GM18517 (cell line): ENCODE measurements around the gene POLR3E.
"Not testable (repeated sequence)": the region's sequence is repeated elsewhere in the genome, so short reads cannot be mapped to it uniquely, and the experiment has no call there.

ENCODE experiments used
- ATAC-seq: cut with Tn5 transposase; IDR thresholded peaks from one replicate; pipeline ENCODE4 v1.9.1; 2021; ENCODE audit warnings: mild to moderate bottlenecking, moderate library complexity; ENCODE audit not compliant: unreplicated experiment

POLR3E gene

DNA sequence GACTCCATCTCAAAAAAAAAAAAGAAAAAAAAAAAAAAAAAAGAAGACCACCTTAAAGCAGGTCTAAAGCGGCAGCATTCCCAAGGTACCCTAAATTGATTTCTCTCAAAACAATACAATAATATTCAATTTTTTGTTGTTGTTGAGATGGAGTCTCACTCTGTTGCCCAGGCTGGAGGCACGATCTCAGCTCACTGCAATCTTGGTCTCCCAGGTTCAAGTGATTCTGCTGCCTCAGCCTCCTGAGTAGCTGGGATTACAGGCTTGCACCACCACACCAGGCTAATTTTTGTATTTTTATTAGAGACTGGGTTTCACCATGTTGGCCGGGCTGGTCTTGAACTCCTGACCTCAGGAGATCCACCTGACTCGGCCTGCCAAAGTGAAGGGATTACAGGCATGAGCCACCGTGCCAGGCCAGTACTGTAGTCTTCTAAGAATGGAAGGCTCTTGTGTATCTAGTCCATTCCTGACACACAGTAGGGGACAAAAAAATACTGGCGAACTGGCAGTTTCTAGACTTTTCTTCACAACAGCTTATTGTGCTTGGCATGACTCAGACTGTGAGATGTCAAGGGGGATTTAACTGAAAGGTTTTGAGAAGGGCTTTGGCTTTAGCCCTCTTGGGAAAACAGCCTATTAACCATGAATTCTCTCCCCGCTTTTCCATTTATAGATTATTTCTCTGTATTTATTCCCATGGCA lies 59.9 kb downstream of the POLR3E start:
- ATAC-seq: peak; percentile 30

DNA sequence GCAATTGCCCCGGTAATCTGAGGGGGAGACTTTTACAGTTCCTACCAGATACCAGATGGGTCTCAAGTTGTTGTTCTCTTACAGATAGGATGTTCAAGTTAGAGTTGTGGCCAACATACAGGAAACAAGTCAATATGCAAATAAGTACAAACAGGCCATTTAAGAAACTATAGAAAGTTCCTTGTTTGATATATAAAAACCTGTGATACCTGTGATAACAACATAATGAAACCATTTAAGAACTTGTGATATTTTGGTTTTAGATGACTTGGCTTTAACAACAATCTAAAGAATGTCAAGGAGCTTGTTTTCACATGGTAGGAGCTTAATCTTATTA lies 60.4 kb downstream of the POLR3E start:
- peak; percentile 56 for ATAC-seq

DNA sequence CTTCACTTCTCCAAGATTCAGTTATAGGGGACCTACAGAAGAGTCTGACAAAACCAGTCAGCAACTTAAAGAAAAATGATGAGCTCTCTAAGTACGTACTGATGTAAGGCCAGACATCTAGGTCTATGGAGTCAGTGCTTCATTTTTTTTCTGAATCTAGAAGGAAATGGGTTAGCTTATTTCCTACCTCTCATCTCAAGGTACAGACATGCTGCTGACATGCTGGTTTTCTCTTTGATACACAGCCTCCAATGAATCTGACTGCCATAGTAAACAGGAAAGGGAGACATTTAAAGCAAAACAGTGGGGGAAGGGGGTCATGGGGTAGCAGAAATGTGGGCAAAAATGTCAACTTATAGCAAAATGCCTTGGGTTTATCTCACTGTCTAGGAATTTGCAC lies 60.8 kb downstream of the POLR3E start:
- peak; percentile 22 for ATAC-seq

DNA sequence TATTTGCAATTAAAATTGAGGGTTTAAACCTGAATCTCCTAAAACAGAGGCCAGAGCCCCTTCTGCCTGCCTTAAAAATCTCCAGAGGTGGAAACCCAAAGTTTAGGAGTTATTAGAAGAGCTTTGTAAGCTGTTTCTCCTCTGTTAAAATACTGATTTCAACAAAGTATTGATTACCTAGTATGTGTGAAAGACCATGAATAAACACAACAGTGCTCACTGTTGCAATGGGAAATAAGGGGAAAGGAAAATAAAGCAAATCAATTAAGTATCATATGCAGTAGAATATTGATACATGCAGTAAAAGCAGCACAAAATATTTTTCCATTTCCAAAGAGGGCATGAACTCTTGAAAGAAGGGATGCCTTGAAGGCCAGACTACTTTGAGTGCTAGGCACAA lies 62.5 kb downstream of the POLR3E start:
- ATAC-seq: no peak

DNA sequence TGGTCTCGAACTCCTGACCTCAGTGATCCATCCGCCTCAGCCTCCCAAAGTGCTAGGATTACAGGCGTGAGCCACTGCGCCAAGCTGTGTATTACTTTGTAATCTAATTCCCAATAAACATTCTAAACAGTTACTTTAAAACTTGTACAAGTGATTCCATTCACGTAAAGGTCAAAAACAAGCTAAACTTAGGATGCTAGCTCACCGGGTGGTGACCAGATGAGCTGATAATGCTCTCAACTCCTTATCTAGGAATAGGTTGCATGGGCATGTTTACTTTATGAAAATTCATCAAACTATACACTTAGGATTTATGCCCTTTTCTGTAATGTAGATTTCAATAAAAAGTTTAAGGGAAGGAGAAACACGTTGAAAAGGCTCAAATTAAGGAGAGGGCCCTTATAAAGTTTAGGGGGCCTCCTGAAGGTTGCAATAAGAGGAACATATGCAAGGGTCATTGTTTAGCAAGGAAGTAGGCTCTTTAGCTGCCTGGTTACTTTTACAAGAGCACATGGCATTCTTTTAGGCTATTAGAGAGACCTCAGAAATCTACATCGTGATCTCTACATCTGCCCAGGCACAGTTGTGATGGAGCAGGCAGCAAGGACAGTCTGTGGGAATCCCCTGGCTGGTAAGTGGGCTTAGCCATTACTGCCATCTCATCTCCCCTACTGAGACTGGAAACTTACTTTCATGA lies 63.9 kb downstream of the POLR3E start:
- no peak for ATAC-seq

DNA sequence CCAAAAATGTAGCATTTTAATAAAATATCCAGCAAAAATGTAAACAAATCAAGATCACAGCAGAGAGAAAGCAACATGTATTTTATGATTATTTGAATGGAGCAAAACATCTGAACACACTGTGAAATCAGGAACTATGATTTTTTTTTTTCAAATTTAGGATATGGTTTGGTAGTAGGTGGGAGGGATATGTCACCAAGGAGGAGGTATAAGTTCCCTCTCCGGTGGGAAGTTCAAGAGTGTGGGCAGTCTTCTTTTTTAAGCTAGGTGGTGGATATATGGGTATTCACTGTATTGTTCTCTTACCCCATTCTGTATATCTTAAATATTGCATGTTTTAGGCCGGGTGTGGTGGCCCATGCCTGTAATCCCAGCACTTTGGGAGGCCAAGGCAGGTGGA lies 67.0 kb downstream of the POLR3E start:
- no peak for ATAC-seq

DNA sequence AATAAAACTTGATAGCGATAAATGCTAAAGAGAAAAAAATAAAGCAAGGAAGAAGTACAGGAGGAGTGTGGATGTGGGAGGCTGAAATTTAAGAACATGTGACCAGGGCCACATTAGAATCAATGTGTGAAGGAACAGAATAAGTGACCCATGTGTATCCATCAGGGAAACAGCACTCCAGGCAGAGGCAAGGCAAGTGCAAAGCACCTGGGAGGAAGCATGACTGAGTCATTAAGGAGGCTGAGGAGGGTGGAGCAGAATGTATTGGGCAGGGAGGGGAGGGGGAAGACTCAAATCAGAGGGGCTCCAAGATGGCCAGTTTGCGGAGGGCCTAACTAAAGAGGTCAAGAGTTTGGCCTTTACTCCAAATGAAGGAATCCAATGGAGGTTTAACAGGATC lies 69.2 kb downstream of the POLR3E start:
- ATAC-seq: no peak

DNA sequence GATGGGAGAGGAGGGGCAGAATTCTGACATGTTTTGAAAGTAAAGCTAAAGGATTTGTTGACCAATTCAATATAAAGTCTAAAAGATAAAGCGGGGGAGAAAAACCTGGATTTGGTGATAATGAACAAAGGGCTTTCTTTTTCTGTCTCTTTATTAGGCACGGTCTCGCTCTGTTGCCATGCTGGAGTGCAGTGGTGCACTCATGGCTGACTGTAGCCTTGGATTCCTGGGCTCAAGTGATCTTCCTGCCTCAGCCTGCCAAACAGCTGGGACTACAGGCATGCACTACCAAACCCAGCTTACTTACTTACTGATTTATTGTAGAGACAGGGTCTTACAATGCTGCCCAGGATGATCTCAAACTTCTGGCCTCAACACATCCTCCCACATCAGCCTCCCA lies 69.7 kb downstream of the POLR3E start:
- no peak for ATAC-seq

DNA sequence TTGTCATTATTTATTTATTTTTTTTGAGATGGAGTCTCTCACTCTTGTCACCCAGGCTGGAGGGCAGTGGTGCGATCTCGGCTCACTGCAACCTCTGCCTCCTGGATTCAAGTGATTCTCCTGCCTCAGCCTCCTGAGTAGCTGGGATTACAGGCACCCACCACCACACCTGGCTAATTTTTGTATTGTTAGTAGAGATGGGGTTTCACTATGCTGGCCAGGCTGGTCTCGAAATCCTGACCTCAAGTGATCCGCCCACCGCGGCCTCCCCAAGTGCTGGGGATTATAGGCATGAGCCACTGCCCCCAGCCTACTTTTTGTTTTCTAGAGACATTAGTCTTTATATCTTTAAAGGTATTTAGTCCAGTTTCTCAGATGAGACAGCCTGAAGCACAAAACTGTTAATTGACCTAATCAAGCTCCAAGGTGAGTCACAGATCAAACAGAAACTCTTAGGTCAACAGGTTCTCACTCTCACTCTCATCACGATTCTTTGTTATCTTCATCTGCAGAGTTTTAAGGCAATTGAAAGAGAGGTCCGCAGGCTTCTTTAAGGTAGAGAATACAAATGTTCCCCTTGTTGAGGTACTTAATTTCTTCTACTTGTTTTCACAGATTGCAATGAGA lies 71.1 kb downstream of the POLR3E start:
- not testable (repeated sequence) for ATAC-seq

DNA sequence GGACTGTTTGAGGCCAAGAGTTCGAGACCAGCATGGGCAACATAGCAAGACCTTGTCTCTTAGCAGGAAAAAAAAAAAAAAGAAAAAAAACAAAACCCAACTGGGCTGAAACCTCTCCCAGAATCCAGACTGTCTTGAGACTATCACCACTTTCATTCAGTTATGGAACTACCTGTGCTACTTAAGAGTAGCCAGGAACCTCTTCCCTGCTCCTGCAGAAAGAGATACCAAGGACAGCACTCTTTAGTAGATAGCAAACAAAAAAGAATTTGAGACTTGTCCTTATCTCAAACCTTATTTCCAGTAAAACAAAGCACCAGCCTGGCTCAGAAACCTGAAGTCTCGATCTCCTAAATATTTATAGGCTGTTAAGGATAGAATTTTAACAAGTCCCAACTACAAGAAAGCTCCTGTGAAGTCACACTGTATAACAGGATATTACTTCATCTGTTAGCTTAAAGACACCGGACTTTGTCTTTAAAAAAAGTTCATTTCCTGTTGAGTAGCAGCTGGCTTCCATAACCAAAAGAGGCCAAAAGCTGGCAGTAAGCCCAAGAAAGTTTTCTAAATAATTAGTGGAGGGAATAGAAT lies 72.1 kb downstream of the POLR3E start:
- no peak for ATAC-seq

DNA sequence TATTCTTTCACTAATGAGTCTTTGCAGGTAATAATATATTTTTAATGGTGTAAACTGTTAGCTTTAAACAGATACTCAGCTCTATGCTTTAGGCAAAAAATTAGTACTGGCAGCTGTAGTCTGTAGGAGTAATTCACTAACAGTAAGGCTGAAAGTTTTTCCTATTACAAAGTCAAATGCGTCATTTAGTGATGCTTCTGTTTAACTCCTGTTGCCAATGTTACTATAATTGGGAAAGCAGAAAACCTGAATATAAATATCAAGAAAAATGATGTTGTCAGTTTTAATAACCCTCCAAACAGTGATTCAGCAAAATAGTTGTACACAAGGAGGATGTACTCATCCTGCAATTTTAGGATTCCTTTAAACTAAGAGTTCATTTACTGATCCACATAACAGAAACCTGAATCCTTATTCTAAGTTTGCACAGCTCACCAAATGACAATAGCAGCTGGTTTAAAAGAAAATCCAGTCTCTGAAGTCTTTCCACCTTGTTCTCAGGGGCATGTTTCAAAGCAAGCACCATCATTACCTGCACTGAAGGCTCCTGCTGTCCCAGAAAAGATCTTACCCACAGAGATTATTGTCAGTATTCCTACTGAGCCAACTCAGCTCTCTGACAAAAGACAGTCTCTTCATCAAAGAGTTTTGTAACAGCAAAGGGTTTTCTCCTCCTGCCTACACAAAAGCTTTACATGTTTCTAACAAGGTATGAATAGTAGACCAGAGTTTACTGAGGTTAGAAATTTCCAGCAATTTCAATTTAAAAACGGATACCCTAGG lies 73.0 kb downstream of the POLR3E start:
- no peak for ATAC-seq

DNA sequence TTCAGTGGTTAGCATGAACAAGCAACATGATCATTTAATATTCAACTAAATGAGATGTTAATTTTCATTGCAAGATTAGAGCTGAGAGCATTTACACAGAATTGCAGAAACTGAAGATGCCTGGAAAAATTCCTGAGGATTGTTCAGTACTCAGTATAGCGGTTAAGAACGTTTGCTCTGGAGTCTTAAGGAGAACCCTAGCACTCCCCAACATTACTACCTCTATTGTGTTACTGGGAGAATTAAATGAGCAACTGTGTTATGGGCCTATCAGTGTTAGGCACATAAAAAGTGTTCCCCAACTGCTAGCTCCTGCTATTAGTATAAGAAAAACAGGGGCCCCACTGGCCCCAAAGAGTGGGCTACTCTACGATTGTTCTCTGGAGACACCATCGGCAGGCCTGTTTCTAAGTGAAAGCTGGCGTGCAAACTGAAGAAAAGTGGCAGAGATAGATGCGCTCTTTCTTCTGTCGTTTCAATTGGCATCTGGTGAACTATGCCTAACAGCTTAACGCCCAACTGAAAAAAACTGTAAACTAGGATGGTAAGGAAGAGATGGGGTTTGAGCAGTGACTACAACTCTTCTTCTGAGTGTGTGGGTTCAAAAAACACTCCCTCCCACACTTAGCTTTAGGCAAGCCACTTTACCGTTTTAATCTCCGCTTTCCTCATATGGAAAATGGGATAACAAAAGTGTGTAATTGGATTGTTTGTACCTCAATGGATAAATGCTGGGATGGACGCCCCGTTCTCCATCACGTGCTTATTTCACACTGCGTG lies 75.9 kb downstream of the POLR3E start:
- ATAC-seq: no peak

DNA sequence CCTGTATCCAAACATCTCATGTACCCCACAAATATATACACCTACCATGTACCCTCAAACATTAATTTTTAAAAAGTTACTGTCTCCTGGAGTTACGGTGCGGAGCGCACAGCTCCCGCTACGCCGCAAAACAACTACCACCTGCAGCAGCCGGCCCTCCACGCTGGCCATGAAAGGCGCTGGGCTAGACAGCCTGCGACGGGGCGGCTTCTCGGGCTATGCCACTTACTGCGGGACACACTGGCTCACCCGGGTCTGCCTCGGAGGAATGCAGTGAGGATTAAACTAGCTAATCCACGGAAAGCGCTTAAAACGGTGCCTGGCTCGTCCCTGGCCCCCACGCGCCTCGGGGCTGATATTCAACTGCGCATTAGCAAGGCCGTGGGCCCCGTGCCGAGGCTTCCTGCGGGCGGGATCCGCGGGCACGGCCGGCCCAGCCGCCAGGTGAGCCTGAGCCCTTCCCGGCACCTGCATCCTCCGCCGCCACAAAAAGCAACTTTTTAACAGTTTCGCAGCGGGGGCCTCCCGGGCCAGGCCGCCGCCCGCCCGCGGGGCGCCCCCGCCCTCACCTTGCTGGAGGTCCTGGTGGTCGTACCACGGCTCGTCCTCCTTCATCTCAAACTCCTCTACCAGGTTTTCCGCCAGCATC lies 76.6 kb downstream of the POLR3E start:
- peak; percentile 6 for ATAC-seq

DNA sequence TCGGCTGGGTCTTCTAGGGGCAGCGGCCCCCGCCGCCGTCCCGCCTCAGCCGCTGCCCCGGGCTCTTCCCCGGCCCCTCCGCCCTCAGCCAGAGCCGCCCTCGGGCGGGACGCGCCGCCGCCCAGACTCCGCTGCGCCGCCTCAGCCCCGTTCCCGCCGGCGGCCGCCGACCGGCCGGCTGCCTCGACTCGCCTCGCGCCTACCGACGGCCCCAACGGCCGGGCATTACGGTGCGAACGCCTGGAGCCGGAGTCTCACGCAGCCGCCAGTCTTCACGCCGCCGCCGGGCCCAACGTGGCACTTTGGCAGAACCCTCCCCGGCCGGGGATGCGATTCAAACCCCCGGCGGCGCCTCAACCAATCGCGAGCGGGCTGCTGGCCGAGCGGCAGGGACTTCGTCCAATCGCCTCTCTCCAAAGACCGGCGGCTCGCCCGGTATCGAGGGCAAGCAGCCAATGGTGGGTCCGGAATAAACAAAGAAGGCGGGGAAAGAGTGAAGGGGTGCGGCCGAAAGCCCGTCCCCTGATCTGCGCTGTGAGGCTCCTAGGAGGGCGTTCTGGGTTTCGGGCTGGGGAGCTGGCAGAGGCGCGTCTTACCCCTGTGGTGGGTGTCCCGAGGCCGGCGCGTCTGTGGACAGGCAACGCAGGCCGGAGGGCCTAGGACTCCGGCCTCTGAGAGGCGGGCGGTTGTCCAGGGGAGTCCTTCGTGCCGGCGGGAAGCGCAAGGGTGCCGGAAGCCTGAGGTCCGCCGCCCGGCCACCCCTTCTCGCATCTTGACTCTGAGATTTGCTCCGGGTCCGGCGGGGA lies 77.3 kb downstream of the POLR3E start, which contains the start of gene CDR2:
CDR2 (minus strand) TSS at position 309 of the 806 bp plus-strand sequence. CDS start 310 bp downstream, outside the sequence.
- ATAC-seq: peak; percentile 91

DNA sequence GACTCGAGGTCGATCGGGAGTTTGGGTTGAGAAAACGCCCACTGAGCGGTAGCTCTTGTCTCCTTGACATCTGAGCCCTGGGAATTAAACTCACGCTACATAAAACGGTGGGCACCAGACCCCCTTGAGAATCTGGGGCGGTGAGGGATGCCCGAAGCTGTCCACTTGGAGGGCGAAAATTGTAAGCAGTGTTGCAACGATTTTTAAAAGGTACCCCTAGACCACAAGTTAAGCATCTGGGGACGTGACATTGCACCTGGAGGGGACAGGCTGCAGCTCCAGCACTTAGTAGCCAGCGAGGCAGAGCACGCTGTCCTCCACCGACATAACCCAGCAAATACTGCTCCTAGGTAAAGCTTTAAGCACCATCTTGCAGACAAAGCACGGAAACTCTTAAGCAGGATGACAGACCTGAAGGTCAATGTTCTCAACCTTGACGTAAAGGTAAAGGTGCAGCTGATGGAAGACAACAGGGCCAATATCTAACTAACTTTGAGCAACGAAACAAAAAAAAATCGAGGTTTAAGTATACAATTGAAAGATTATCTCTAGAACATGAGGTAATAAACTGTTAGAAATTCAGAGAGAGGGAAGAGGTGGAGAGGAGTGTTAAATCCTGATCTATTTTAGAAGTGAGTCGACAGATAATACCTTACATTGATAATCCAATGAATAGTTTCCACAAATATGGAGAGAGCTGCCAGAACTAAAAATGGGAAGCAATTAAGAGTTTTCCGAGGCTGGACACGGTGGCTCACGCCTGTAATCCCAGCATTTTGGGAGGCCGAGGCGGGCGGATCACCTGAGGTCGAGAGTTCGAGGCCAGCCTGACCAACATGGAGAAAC lies 78.1 kb downstream of the POLR3E start:
- ATAC-seq: no peak

DNA sequence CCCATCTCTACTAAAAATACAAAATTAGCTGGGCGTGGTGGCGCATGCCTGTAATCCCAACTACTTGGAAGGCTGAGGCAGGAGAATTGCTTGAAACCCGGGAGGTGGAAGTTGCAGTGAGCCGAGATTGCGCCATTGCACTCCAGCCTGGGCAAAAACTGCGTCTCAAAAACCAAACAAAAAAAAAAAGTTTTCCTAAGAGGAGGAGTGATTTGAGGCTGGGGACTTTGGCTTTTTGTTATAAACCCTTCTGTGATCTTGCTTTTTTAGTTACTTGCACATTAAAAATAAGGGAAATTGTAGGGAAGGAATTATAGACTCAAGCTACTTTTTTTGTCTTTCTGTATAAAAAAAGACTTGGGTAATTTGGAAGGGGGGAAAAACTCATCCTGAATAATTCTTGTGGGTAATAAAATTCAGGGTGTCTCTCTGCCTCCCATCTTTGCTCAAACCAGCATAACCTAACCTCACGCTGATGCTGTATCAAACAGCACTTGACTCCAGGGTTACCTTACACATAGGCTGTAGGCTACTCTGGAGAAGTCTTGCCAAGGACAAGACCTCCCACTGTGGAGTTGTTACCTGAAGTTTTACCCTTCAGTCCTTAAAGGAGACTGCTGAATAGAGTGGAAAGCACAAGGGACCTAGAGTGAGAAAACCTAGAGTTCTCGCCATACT lies 78.9 kb downstream of the POLR3E start:
- ATAC-seq: no peak

DNA sequence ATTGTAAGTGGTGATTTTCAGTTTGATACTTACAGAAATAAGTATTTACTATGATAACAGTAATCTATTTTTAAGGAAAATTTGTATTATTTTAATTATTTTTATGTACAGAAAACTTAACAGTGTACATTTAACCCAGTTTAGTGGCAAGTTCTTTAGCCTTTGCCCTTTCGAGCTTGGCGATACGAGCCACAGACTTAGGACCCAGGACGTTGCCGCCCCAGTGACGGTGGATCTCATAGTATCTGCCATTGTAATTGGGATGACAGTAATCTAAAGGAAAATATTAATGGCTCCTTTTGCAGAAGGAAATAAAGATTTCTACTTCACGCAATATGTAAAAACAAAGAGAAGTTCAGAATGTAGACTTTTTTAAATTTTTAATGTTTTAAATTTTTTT lies 82.4 kb downstream of the POLR3E start:
- ATAC-seq: no peak
